ENCODE results near the gene ADAM23.
A peak's percentile ranks its signal among the peaks of the same experiment; 100 is the strongest.
"Not testable (repeated sequence)": the region's sequence is repeated elsewhere in the genome, so short reads cannot be mapped to it uniquely, and the experiment has no call there.

Gene ADAM23

GRCh38 chr2:206442833-206443734, at the start of gene ADAM23:
TSS of gene ADAM23 (plus strand) at chr2:206443532. CDS start at chr2:206443867, 335 bp downstream.
- Histone ChIP-seq H3K27ac (ENCODE audit: low read depth, low read length) (no peak within 1 kb of the TSS), H3K9me3 (ENCODE audit: control insufficient read depth, insufficient read depth, low read length) (no peaks in the 10 kb centered on the region)

GRCh38 chr2:206396211-206396610, 47.1 kb upstream of the ADAM23 start:
- Histone ChIP-seq H3K27ac (ENCODE audit: low read depth, low read length) (no peak overlapping the region), H3K4me3 (ENCODE audit: low read depth, low read length) (no peak overlapping the region), H3K9ac (ENCODE audit: low read depth, low read length) (no peak overlapping the region), H3K27me3 (ENCODE audit: control insufficient read depth, insufficient read depth, low read length) (no peaks in the 10 kb centered on the region), H3K36me3 (ENCODE audit: control insufficient read depth, insufficient read depth, low read length) (no peaks in the 10 kb centered on the region), H3K4me1 (ENCODE audit: control insufficient read depth, insufficient read depth, low read length) (no peaks in the 10 kb centered on the region), H3K9me3 (ENCODE audit: control insufficient read depth, insufficient read depth, low read length) (peaks cover 4% of the 10 kb centered on the region; the same call in 1 of the 2 replicates)

More at GRCh38 chr2:206442833-206443734, at the start of gene ADAM23:
- no peaks in the 10 kb centered on the region for H3K36me3 ChIP-seq (ENCODE audit: control insufficient read depth, insufficient read depth, low read length)
- peaks cover 39% of the 10 kb centered on the region for H3K4me1 ChIP-seq (ENCODE audit: control insufficient read depth, insufficient read depth, low read length)
- H3K4me3 ChIP-seq (ENCODE audit: low read depth, low read length) = peak within 1 kb of the TSS; percentile 93
- H3K9ac ChIP-seq (ENCODE audit: low read depth, low read length) = peak within 1 kb of the TSS; percentile 54
- H3K27me3 ChIP-seq (ENCODE audit: control insufficient read depth, insufficient read depth, low read length) = peaks cover 28% of the 10 kb centered on the region

DNA sequence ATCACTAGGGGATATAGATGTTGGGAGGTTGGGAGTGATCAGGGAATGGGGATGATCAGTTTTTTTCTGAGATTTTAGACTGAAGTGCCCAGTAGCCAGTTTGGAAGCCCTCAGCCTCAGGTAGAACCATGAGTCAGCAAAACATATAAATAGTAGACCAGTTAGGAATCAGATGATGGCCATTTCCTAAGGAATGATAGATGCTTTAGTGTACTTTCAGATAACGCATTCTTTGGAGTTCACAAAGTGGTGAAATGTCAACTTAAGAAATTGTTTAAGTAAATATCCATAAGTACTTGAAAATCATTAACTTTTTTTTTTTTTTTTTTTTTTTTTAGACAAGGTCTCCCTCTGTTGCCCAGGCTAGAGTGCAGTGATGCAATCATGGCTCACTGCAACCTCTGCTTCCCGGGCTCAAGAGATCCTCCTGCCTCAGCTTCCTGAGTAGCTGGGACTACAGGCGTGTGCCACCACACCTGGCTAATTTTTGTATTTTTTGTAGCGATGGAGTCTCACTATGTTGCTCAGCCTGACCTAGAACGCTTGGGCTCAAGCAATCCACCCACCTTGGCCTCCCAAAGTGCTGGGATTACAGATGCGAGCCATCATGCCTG, 40.3 kb upstream of the ADAM23 start:
- not testable (repeated sequence) for H3K9me3 ChIP-seq (ENCODE audit: control insufficient read depth, insufficient read depth, low read length)

DNA sequence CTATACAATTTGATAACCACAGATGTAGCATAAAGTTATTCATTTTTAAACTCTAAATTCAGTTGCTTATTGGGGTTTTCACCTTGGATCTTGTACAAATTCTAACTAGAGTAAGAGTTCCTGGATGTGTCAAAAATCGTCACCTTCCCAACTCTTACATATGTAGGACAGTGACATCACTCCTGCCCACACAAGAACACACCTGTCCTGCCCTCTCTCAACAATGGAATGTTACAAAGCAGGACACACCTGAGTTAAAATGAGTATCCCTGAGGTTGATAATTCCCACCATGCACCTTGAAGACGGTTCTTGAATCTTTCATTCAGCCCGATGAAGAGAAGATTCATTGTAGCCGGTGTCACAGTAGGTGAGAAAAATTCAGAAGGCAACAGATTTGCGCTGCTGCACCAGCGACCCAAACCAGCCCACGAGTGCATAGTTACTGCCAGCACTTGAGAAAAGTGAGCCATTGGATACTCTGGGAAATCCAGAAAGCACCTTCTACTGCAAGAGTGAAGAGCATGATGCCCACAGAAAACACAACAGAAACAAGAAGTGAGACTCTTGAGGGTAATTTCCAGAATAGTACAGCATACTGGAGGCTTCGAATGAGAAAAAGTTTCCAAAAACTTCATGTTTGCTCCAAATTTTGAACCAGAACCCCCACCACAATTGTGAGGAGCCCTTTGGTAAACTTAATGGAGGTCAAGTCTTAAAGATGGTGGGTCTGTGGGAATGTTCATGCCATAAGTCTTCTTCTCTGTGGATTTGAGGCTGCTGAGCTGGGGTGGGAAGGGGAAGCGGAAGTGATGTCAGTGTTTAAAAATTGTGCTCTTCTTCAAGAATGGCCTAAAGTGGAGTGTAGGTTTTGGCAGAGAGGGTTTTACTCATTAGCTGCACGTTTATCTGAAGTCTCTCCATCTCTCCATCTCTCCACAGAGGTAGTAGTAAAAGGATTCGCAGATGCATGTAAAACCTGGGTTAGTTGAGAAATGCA, 34.7 kb upstream of the ADAM23 start:
- Histone ChIP-seq H3K36me3 (ENCODE audit: control insufficient read depth, insufficient read depth, low read length) (no peaks in the 10 kb centered on the region), H3K9ac (ENCODE audit: low read depth, low read length) (no peak overlapping the region), H3K4me1 (ENCODE audit: control insufficient read depth, insufficient read depth, low read length) (no peaks in the 10 kb centered on the region), H3K27me3 (ENCODE audit: control insufficient read depth, insufficient read depth, low read length) (no peaks in the 10 kb centered on the region), H3K27ac (ENCODE audit: low read depth, low read length) (no peak overlapping the region), H3K4me3 (ENCODE audit: low read depth, low read length) (no peak overlapping the region), H3K9me3 (ENCODE audit: control insufficient read depth, insufficient read depth, low read length) (no peaks in the 10 kb centered on the region)

More for the DNA sequence above, 40.3 kb upstream of the ADAM23 start:
- H3K36me3 ChIP-seq (ENCODE audit: control insufficient read depth, insufficient read depth, low read length); H3K9ac ChIP-seq (ENCODE audit: low read depth, low read length); H3K27ac ChIP-seq (ENCODE audit: low read depth, low read length); H3K27me3 ChIP-seq (ENCODE audit: control insufficient read depth, insufficient read depth, low read length); H3K4me3 ChIP-seq (ENCODE audit: low read depth, low read length); H3K4me1 ChIP-seq (ENCODE audit: control insufficient read depth, insufficient read depth, low read length): not testable (repeated sequence)

- no peak overlapping the region for H3K4me3 ChIP-seq (ENCODE audit: low read depth, low read length)
- no peak overlapping the region for H3K27ac ChIP-seq (ENCODE audit: low read depth, low read length)
- no peaks in the 10 kb centered on the region; the same call in 1 of the 2 replicates for H3K9me3 ChIP-seq (ENCODE audit: control insufficient read depth, insufficient read depth, low read length)
- H3K36me3 ChIP-seq (ENCODE audit: control insufficient read depth, insufficient read depth, low read length) = no peaks in the 10 kb centered on the region
- no peaks in the 10 kb centered on the region for H3K27me3 ChIP-seq (ENCODE audit: control insufficient read depth, insufficient read depth, low read length)
- no peak overlapping the region for H3K9ac ChIP-seq (ENCODE audit: low read depth, low read length)
- no peaks in the 10 kb centered on the region for H3K4me1 ChIP-seq (ENCODE audit: control insufficient read depth, insufficient read depth, low read length)
These were observed 32.6 kb upstream of the ADAM23 start for GRCh38 chr2:206410714-206411113.

- H3K9me3 ChIP-seq (ENCODE audit: control insufficient read depth, insufficient read depth, low read length) = peaks cover 5% of the 10 kb centered on the region
- no peak overlapping the region for H3K9ac ChIP-seq (ENCODE audit: low read depth, low read length)
- no peak overlapping the region for H3K4me3 ChIP-seq (ENCODE audit: low read depth, low read length)
- H3K4me1 ChIP-seq (ENCODE audit: control insufficient read depth, insufficient read depth, low read length) = 0 out of 2 replicates have a peak, but pooled peaks cover 6% of the 10 kb centered on the region
- no peak overlapping the region for H3K27ac ChIP-seq (ENCODE audit: low read depth, low read length)
- no peaks in the 10 kb centered on the region for H3K36me3 ChIP-seq (ENCODE audit: control insufficient read depth, insufficient read depth, low read length)
- H3K27me3 ChIP-seq (ENCODE audit: control insufficient read depth, insufficient read depth, low read length) = no peaks in the 10 kb centered on the region
These were observed 27.6 kb upstream of the ADAM23 start for GRCh38 chr2:206415618-206416243.

- Histone ChIP-seq H3K9me3 (ENCODE audit: control insufficient read depth, insufficient read depth, low read length) (peaks cover 5% of the 10 kb centered on the region), H3K27me3 (ENCODE audit: control insufficient read depth, insufficient read depth, low read length) (no peaks in the 10 kb centered on the region), H3K27ac (ENCODE audit: low read depth, low read length) (no peak overlapping the region), H3K4me3 (ENCODE audit: low read depth, low read length) (no peak overlapping the region), H3K36me3 (ENCODE audit: control insufficient read depth, insufficient read depth, low read length) (no peaks in the 10 kb centered on the region), H3K4me1 (ENCODE audit: control insufficient read depth, insufficient read depth, low read length) (0 out of 2 replicates have a peak, but pooled peaks cover 6% of the 10 kb centered on the region), H3K9ac (ENCODE audit: low read depth, low read length) (no peak overlapping the region)
These were observed 24.4 kb upstream of the ADAM23 start for GRCh38 chr2:206418968-206419367.

DNA sequence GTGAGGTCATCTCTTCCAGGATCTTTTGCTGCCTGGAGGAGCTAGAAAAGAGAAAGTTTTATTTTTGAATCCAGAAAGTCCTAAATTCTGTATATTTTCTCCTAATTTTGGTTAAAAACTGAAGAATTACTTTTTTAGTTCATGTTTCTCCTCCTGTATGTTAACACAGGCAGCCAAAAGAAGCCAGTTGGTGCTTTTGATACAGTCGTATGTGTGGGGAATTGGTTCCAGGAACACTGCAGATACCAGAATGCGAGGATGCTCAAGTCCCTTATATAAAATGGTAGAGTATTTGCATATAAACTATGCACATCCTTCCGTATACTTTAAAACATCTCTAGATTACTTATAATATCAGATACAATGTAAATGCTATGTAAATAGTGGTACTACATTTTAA, 22.6 kb upstream of the ADAM23 start:
- no peak overlapping the region for H3K9ac ChIP-seq (ENCODE audit: low read depth, low read length)
- H3K36me3 ChIP-seq (ENCODE audit: control insufficient read depth, insufficient read depth, low read length) = no peaks in the 10 kb centered on the region
- no peaks in the 10 kb centered on the region for H3K27me3 ChIP-seq (ENCODE audit: control insufficient read depth, insufficient read depth, low read length)
- 0 out of 2 replicates have a peak, but pooled peaks cover 6% of the 10 kb centered on the region for H3K4me1 ChIP-seq (ENCODE audit: control insufficient read depth, insufficient read depth, low read length)
- peaks cover 5% of the 10 kb centered on the region for H3K9me3 ChIP-seq (ENCODE audit: control insufficient read depth, insufficient read depth, low read length)
- H3K4me3 ChIP-seq (ENCODE audit: low read depth, low read length) = no peak overlapping the region
- H3K27ac ChIP-seq (ENCODE audit: low read depth, low read length) = no peak overlapping the region

DNA sequence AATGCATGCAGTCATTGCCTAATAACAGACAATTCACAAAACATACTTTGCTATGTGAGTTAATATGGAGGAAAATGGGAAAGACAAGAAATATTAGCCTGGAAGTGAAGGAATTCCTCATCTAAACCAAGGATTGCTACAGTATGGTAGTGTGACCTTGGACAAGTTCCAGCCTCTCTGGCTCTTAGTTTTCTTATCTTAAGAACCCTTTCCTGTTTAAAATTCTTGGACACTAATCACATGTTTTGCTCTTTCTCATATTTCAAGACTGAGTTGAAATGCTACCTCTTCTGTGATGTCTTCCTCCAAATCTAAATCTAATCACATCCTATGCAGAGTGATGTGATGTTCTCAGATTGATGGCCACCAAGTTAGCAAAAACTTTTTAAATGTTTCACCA, 20.8 kb upstream of the ADAM23 start:
- Histone ChIP-seq H3K27ac (ENCODE audit: low read depth, low read length) (no peak overlapping the region), H3K9me3 (ENCODE audit: control insufficient read depth, insufficient read depth, low read length) (peaks cover 5% of the 10 kb centered on the region; the same call in 1 of the 2 replicates), H3K4me1 (ENCODE audit: control insufficient read depth, insufficient read depth, low read length) (0 out of 2 replicates have a peak, but pooled peaks cover 6% of the 10 kb centered on the region), H3K4me3 (ENCODE audit: low read depth, low read length) (no peak overlapping the region), H3K36me3 (ENCODE audit: control insufficient read depth, insufficient read depth, low read length) (no peaks in the 10 kb centered on the region), H3K9ac (ENCODE audit: low read depth, low read length) (no peak overlapping the region), H3K27me3 (ENCODE audit: control insufficient read depth, insufficient read depth, low read length) (no peaks in the 10 kb centered on the region)

GRCh38 chr2:206423147-206423546, 20.2 kb upstream of the ADAM23 start:
- H3K4me1 ChIP-seq (ENCODE audit: control insufficient read depth, insufficient read depth, low read length) = 0 out of 2 replicates have a peak, but pooled peaks cover 6% of the 10 kb centered on the region
- no peak overlapping the region for H3K9ac ChIP-seq (ENCODE audit: low read depth, low read length)
- peaks cover 2% of the 10 kb centered on the region; the same call in 1 of the 2 replicates for H3K9me3 ChIP-seq (ENCODE audit: control insufficient read depth, insufficient read depth, low read length)
- H3K27ac ChIP-seq (ENCODE audit: low read depth, low read length) = no peak overlapping the region
- H3K4me3 ChIP-seq (ENCODE audit: low read depth, low read length) = no peak overlapping the region
- no peaks in the 10 kb centered on the region for H3K36me3 ChIP-seq (ENCODE audit: control insufficient read depth, insufficient read depth, low read length)
- no peaks in the 10 kb centered on the region for H3K27me3 ChIP-seq (ENCODE audit: control insufficient read depth, insufficient read depth, low read length)

Measured in HUES48 (cell line).